Activated B cell treated with CpG ODN at 0.5 μM for 24 hours (primary cell): ENCODE data around the gene MYO10. TPM values are rescaled to one million over a fixed set of nuclear protein-coding genes. Genes with fewer than 3 reads are reported as not detected.

ENCODE experiments used
- ATAC-seq: fragments of 200-7000 bp; cut with Tn5 transposase; one replicate; pipeline ENCODE4 v1.10.0; 2021; ENCODE audit warnings: low read depth, mild to moderate bottlenecking, moderate library complexity
- CTCF ChIA-PET: fragments of 350-600 bp; sonication (Branson Sonifier 250); formaldehyde crosslinking; loops from one replicate; lab custom pipeline; 2021; ENCODE audit warnings: antibody characterized with exemption; lab: Charles Lee
- POLR2A ChIA-PET: fragments of 350-600 bp; sonication (Branson Sonifier 250); formaldehyde crosslinking; loops from one replicate; lab custom pipeline; 2021; ENCODE audit warnings: antibody characterized with exemption; lab: Charles Lee
- DNase-seq: peaks from one replicate; pipeline ENCODE4 v3.0.0; 2022
- H3K27ac Mint-ChIP-seq: one replicate; pipeline ENCODE4 v1.8.0; 2020; ENCODE audit warnings: mixed read lengths
- H3K27me3 Mint-ChIP-seq: one replicate; pipeline ENCODE4 v1.8.0; 2021; ENCODE audit warnings: mixed read lengths
- H3K36me3 Mint-ChIP-seq: one replicate; pipeline ENCODE4 v1.8.0; 2021; ENCODE audit warnings: low read depth, mixed read lengths
- H3K4me1 Mint-ChIP-seq: one replicate; pipeline ENCODE4 v1.8.0; 2021; ENCODE audit warnings: mixed read lengths
- H3K4me3 Mint-ChIP-seq: one replicate; pipeline ENCODE4 v1.8.0; 2020; ENCODE audit warnings: mild to moderate bottlenecking, mixed read lengths
- H3K9me3 Mint-ChIP-seq: one replicate; pipeline ENCODE4 v1.8.0; 2020; ENCODE audit warnings: mixed read lengths
- CTCF ChIP-seq: fragments of 200-600 bp; IDR thresholded peaks from one replicate; pipeline ENCODE4 v1.8.0; 2022; ENCODE audit warnings: antibody characterized with exemption, mild to moderate bottlenecking
- intact Hi-C: fragments of 100-400 bp; cut with micrococcal nuclease; formaldehyde crosslinking; loops from one replicate; pipeline ENCODE4 v1.15.1; 2024
- total RNA-seq: library from RNA; stranded (reverse); gene quantifications from 2 replicates; pipeline ENCODE4 v1.2.3, GENCODE V29; 2022

The MYO10 gene
- total RNA-seq, 1 donor from 2014 or later: 0.13 TPM

DNA sequence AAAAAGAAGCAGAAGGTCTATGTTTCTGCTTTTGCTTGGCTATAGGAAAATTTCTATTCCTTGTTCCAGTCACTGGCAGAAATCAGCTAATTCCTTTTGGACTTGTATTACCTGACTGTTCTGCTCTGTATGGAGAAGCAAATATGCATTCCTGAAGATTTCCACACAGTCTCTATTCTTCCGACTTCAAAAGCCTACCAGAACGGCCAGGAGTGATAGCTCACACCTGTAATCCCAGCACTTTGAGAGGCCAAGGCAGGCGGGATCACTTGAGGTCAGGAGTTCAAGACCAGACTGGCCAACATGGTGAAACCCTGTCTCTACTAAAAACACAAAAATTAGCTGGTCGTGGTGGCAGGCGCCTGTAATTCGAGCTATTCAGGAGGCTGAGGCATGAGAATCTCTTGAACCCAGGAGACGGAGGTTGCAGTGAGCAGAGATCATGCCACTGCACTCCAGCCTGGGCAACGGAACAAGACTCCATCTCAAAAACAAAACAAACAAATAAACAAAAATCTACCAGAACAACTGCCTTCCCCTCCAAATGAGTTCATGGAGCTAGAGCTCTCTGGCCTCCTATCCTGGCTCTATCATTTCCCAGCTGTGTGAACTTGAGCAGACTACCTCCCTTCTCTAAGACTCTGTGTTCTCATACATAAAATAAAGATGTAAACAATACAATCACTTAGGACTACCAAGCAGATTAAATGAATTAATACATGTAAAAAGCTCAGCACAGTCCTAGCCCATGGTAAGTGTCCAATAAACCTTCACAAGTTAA lies 17.0 kb downstream of the MYO10 start:
- Mint-ChIP-seq H3K36me3 (no peaks in the 10 kb centered on the region), H3K9me3 (no peaks in the 10 kb centered on the region), H3K4me1 (no peaks in the 10 kb centered on the region), H3K27me3 (no peaks in the 10 kb centered on the region), H3K27ac (no peak overlapping the region), H3K4me3 (no peak overlapping the region)
- ATAC-seq (no peak), DNase-seq (no peak)
- no peak for TF ChIP-seq CTCF
- ChIA-PET POLR2A (no interaction called here), CTCF (no interaction called here)
- intact Hi-C loops: no loop called here

- no peaks in the 10 kb centered on the region for H3K36me3 Mint-ChIP-seq
- ChIA-PET CTCF (no interaction called here), POLR2A (no interaction called here)
- TF ChIP-seq CTCF: no peak
- no peaks in the 10 kb centered on the region for H3K4me1 Mint-ChIP-seq
- no peaks in the 10 kb centered on the region for H3K27me3 Mint-ChIP-seq
- H3K4me3 Mint-ChIP-seq: no peak overlapping the region
- H3K9me3 Mint-ChIP-seq: no peaks in the 10 kb centered on the region
- no peak for DNase-seq
- intact Hi-C loops: no loop called here
- H3K27ac Mint-ChIP-seq: no peak overlapping the region
- ATAC-seq: no peak
These were observed 17.9 kb downstream of the MYO10 start for GRCh38 chr5:16918156-16918555.

DNA sequence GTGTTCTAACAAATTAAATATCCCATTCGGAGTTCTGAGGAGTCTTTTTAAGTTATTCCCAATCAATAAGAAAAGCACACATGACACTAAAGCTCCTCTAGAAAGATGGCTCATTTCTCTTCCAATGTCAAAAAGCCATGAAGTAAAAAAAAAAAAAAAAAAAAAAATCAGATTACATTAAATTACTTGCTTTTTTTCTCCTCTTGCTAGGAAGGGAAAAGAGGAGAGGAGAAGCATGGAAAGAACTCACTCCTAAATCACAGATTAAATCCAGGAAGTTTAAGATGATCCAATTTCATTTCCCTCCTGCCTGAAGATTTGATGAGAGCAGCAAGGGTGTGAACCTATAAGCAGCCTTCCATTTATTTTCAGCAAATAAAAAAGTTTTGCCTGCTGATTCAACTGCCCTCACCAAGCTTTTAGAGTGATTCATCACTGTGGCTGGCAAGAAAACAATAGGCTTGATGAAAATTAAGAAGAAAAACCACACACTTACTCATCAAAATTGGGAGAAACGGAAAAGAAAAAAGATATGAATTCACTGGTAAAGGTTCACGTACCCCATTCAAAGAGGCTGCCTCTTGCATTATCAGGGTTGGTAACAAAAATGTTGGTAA lies 19.7 kb downstream of the MYO10 start:
- DNase-seq: no peak

DNA sequence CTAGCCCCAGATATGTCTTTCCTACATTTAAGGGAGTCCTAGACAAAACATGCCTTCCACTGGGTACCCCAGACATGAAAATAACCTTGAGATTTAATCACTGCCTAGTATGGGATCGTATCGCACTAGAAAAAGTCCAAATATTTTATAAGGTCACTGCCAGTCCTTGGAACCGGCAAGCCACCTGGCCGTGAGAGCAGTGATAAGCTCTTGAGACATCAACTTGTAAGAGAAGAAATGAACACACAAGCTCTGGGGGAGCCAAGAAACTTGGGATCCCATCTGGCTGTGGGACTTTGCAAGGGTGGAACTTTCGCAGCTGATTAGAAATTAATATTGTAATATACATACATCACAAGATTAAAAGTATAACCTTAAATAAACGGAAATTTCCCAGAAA lies 21.5 kb downstream of the MYO10 start:
- ChIA-PET CTCF (no interaction called here), POLR2A (no interaction called here)
- intact Hi-C loops: no loop called here
- Mint-ChIP-seq H3K4me3 (no peak overlapping the region), H3K36me3 (no peaks in the 10 kb centered on the region), H3K27me3 (no peaks in the 10 kb centered on the region), H3K9me3 (no peaks in the 10 kb centered on the region), H3K27ac (no peak overlapping the region), H3K4me1 (no peaks in the 10 kb centered on the region)
- no peak for ATAC-seq
- no peak for TF ChIP-seq CTCF
- no peak for DNase-seq

More for the DNA sequence above, 19.7 kb downstream of the MYO10 start:
- ChIA-PET CTCF (no interaction called here), POLR2A (no interaction called here)
- TF ChIP-seq CTCF: no peak
- intact Hi-C loops: no loop called here
- H3K9me3 Mint-ChIP-seq: no peaks in the 10 kb centered on the region
- ATAC-seq: no peak
- H3K4me1 Mint-ChIP-seq: no peaks in the 10 kb centered on the region
- H3K27me3 Mint-ChIP-seq: no peaks in the 10 kb centered on the region
- H3K27ac Mint-ChIP-seq: no peak overlapping the region
- H3K4me3 Mint-ChIP-seq: no peak overlapping the region
- no peaks in the 10 kb centered on the region for H3K36me3 Mint-ChIP-seq

DNA sequence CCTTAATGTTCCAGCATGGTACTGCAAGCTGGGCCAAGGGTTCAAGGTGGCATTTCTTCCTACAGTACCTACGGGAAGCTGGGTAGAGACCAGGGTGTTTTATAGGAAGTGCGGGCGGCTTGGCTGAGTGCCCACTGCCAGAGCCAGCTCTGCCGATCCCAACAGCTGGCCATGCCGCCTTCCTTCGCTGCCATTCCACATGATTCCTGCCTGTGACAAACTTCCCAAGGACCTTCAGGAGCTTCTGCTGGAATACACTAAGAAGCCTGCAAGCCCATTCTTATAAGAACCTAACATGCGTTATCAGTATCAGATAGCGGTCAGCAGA lies 22.0 kb downstream of the MYO10 start:
- Mint-ChIP-seq H3K27me3 (no peaks in the 10 kb centered on the region), H3K27ac (no peak overlapping the region), H3K4me3 (no peak overlapping the region), H3K9me3 (no peaks in the 10 kb centered on the region), H3K36me3 (no peaks in the 10 kb centered on the region), H3K4me1 (no peaks in the 10 kb centered on the region)
- intact Hi-C loops: no loop called here
- no peak for DNase-seq
- no peak for TF ChIP-seq CTCF
- ChIA-PET CTCF (no interaction called here), POLR2A (no interaction called here)
- ATAC-seq: no peak
